ENCODE data around the gene SPDL1. TPM values are rescaled to one million over a fixed set of nuclear protein-coding genes. Genes with fewer than 3 reads are reported as not detected.

Gene SPDL1
- total and polyA plus RNA-seq, 2 experiments from 2014 or later, result 177 to 215 TPM

DNA sequence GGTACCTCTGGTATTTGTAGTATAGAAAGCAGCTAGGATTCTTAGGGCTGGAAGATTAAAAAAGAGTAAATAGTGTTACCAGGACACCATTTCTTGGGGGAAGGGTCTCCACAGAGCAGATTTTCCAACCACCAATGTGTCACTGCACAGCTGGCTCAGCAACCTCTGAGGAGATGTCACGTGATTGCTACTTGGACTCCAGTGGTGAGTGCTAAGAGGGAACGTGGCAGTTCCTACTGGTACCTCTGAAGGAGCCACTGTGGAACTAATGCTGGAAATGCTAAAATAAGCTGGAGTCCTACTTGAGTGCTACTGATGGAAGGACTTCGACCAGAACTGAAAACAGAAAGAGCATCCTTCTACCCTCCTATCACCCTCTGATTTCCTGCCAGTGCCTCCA is 36.1 kb upstream of the SPDL1 start:
- peaks cover 55% of the 10 kb centered on the region for H3K4me1 ChIP-seq (ENCODE audit: insufficient read depth)
- peak; percentile 83 for DNase-seq
- H2AFZ ChIP-seq, result peak overlapping the region; percentile 61; the same call in 1 of the 2 replicates
- no peaks in the 10 kb centered on the region for H3K9me3 ChIP-seq (ENCODE audit: low read depth)
- H3K27ac ChIP-seq, result peak overlapping the region; percentile 35
- 11 to 16% methylated on average over 3 of the region's 3 CpGs for WGBS, 2 experiments (ENCODE audit: low coverage in 1 of 2, low lambda C conversion rate in 2 of 2, missing lambda C conversion rate in 2 of 2)
- 0 out of 2 replicates have a peak overlapping the region, but pooled peaks have one; percentile 6 for H3K4me3 ChIP-seq
- H3K27me3 ChIP-seq (replicated peaks; ENCODE audit: insufficient read depth), result no peaks in the 10 kb centered on the region
- no peaks in the 10 kb centered on the region for H4K20me1 ChIP-seq (ENCODE audit: insufficient read depth)
- peak overlapping the region; percentile 21 for H3K4me2 ChIP-seq (ENCODE audit: unreplicated experiment)
- peaks cover 17% of the 10 kb centered on the region for H3F3A ChIP-seq (ENCODE audit: insufficient read depth)
- TF ChIP-seq EZH2phosphoT487 (IDR thresholded peaks at IDR 0.05; ENCODE audit: insufficient read depth, low read depth) (no peak), EZH2 (IDR thresholded peaks at IDR 0.05; ENCODE audit: insufficient read depth, poor library complexity, severe bottlenecking) (no peak)
- in situ Hi-C loops (cut with MboI), result no loop called here
- H3K9me2 ChIP-seq (ENCODE audit: insufficient read depth), result no peaks in the 10 kb centered on the region
- no peaks in the 10 kb centered on the region for H3K36me3 ChIP-seq (ENCODE audit: low read depth)
- no peaks in the 10 kb centered on the region for H3K79me2 ChIP-seq (ENCODE audit: insufficient read depth)
- peak overlapping the region; percentile 49 for H3K9ac ChIP-seq

DNA sequence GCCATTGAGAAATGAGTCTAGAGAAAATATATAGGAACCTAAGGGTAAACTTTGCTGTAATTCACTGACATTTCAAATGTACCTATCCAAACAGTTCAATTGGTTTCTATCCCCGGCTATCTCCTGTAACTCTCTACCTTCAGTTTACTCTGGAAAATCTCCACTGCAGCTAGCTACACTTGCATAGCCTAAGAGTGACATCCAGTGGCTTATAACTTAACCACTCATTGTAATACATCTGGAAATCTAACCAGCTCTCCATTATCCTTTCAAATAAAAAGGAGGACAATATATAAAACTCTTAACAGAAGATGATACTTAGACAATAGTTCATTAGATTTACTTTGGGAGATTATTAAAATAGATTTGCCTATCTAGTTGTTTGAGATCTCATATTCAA is 35.3 kb upstream of the SPDL1 start:
- Histone ChIP-seq H3K9me2 (ENCODE audit: insufficient read depth) (no peaks in the 10 kb centered on the region), H3K9me3 (ENCODE audit: low read depth) (no peaks in the 10 kb centered on the region), H3K4me1 (ENCODE audit: insufficient read depth) (peaks cover 49% of the 10 kb centered on the region), H4K20me1 (ENCODE audit: insufficient read depth) (no peaks in the 10 kb centered on the region), H3K27me3 (replicated peaks; ENCODE audit: insufficient read depth) (no peaks in the 10 kb centered on the region), H3K36me3 (ENCODE audit: low read depth) (no peaks in the 10 kb centered on the region), H3K27ac (no peak overlapping the region), H3K4me2 (ENCODE audit: unreplicated experiment) (peak overlapping the region; percentile 21), H3K4me3 (no peak overlapping the region), H2AFZ (peak overlapping the region; percentile 51; the same call in 1 of the 2 replicates), H3K9ac (peak overlapping the region; percentile 49), H3F3A (ENCODE audit: insufficient read depth) (peaks cover 17% of the 10 kb centered on the region), H3K79me2 (ENCODE audit: insufficient read depth) (no peaks in the 10 kb centered on the region)
- WGBS, 2 experiments (ENCODE audit: low coverage in 1 of 2, low lambda C conversion rate in 2 of 2, missing lambda C conversion rate in 2 of 2), result 25 to 28% methylated on average over 1 of the region's 1 CpG
- in situ Hi-C loops (cut with MboI), result no loop called here
- peak; percentile 87 for DNase-seq
- no peak for TF ChIP-seq EZH2phosphoT487 (IDR thresholded peaks at IDR 0.05; ENCODE audit: insufficient read depth, low read depth)
- no peak for TF ChIP-seq EZH2 (IDR thresholded peaks at IDR 0.05; ENCODE audit: insufficient read depth, poor library complexity, severe bottlenecking)

DNA sequence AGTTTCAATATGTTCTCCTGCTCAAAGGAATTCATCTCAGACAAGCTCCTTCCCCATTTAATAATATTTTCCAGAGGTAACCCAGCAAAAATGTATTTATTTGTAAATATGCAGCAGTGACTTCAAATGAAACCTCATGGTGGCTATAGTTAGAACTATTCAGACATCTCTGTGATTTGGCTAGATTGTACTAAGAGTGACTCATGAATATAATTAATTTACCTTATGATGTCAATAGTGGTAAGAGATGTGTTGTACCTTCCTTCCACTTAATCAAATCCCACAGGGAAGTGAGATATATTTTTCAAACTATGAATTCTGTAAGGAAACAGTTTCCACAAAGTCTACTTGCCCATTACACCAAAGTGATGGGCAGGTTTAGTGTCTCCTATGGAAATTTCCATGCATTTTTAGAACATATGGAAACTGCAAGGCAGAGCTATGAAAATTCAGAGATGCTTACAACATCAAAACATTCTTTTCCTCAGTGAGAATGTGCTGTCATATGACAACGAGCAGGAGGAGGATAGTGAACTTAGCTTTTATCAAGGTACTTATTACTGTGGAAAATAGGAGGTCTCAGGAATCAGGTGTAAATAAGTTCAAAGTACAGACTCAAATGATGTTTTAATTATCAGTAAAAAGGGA is 34.0 kb upstream of the SPDL1 start:
- Histone ChIP-seq H3K79me2 (ENCODE audit: insufficient read depth) (no peaks in the 10 kb centered on the region), H4K20me1 (ENCODE audit: insufficient read depth) (no peaks in the 10 kb centered on the region), H3F3A (ENCODE audit: insufficient read depth) (peaks cover 17% of the 10 kb centered on the region), H3K9me2 (ENCODE audit: insufficient read depth) (no peaks in the 10 kb centered on the region), H2AFZ (no peak overlapping the region), H3K4me1 (ENCODE audit: insufficient read depth) (peaks cover 49% of the 10 kb centered on the region), H3K9ac (no peak overlapping the region), H3K27me3 (replicated peaks; ENCODE audit: insufficient read depth) (no peaks in the 10 kb centered on the region), H3K9me3 (ENCODE audit: low read depth) (no peaks in the 10 kb centered on the region), H3K36me3 (ENCODE audit: low read depth) (no peaks in the 10 kb centered on the region), H3K4me2 (ENCODE audit: unreplicated experiment) (no peak overlapping the region), H3K4me3 (no peak overlapping the region), H3K27ac (no peak overlapping the region)
- in situ Hi-C loops (cut with MboI), result loop anchor here (25.0 kb wide), 1 partner anchor 1287 kb away; no protein-coding TSS in a partner anchor
- TF ChIP-seq EZH2phosphoT487 (IDR thresholded peaks at IDR 0.05; ENCODE audit: insufficient read depth, low read depth), result no peak
- no peak for TF ChIP-seq EZH2 (IDR thresholded peaks at IDR 0.05; ENCODE audit: insufficient read depth, poor library complexity, severe bottlenecking)
- 11 to 19% methylated on average over 1 of the region's 1 CpG for WGBS, 2 experiments (ENCODE audit: low coverage in 1 of 2, low lambda C conversion rate in 2 of 2, missing lambda C conversion rate in 2 of 2)
- peak; percentile 40 for DNase-seq

DNA sequence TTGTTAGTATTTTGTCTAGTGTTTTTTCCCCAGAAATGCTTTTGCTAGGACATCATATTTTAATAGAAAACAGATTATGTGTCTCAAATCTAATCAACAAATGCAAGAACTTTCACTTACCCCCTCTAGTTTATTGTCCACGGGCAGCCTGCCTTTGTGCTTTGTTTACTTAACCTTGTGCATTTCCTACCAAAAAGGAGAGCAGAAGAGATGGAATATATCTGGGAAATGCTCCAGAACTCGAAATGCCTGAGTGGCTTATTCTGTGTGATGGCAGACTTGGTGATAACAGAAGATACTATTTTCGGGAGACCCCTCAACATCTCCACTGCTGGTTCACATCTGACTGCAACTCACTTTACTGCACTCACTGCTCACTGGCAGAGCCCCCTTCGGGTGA is 33.3 kb upstream of the SPDL1 start:
- H3K9me2 ChIP-seq (ENCODE audit: insufficient read depth), result no peaks in the 10 kb centered on the region
- peaks cover 15% of the 10 kb centered on the region for H3F3A ChIP-seq (ENCODE audit: insufficient read depth)
- in situ Hi-C loops (cut with MboI), result loop anchor here (25.0 kb wide), 1 partner anchor 1288 kb away; no protein-coding TSS in a partner anchor
- H3K79me2 ChIP-seq (ENCODE audit: insufficient read depth), result no peaks in the 10 kb centered on the region
- no peak overlapping the region for H3K9ac ChIP-seq
- no peaks in the 10 kb centered on the region for H3K9me3 ChIP-seq (ENCODE audit: low read depth)
- no peak for DNase-seq
- H4K20me1 ChIP-seq (ENCODE audit: insufficient read depth), result no peaks in the 10 kb centered on the region
- no peak overlapping the region for H3K27ac ChIP-seq
- peaks cover 44% of the 10 kb centered on the region for H3K4me1 ChIP-seq (ENCODE audit: insufficient read depth)
- no peaks in the 10 kb centered on the region for H3K36me3 ChIP-seq (ENCODE audit: low read depth)
- no peaks in the 10 kb centered on the region for H3K27me3 ChIP-seq (replicated peaks; ENCODE audit: insufficient read depth)
- no peak for TF ChIP-seq EZH2phosphoT487 (IDR thresholded peaks at IDR 0.05; ENCODE audit: insufficient read depth, low read depth)
- TF ChIP-seq EZH2 (IDR thresholded peaks at IDR 0.05; ENCODE audit: insufficient read depth, poor library complexity, severe bottlenecking), result no peak
- no peak overlapping the region for H3K4me3 ChIP-seq
- H2AFZ ChIP-seq, result no peak overlapping the region
- 42 to 46% methylated on average over 4 of the region's 4 CpGs for WGBS, 2 experiments (ENCODE audit: low coverage in 1 of 2, low lambda C conversion rate in 2 of 2, missing lambda C conversion rate in 2 of 2)
- no peak overlapping the region for H3K4me2 ChIP-seq (ENCODE audit: unreplicated experiment)
